Loucy (cell line): Measurements from ENCODE around the gene NFIX.
A peak's percentile ranks its signal among the peaks of the same experiment; 100 is the strongest.

Experiments
- H2AFZ ChIP-seq: fragments of 200-600 bp; sonication (generic); 2 replicates; pipeline ENCODE4 v1.6.0; 2016; ENCODE audit warnings: antibody characterized with exemption, mild to moderate bottlenecking, low read length, moderate library complexity
- H3F3A ChIP-seq: fragments of 200-600 bp; 2 replicates; pipeline ENCODE4 v1.6.0; 2016; ENCODE audit warnings: antibody characterized with exemption, low read depth, mild to moderate bottlenecking
- H3K27me3 ChIP-seq: fragments of 200-600 bp; sonication (generic); 2 replicates; pipeline ENCODE4 v1.6.1; 2014; ENCODE audit warnings: low read length, mild to moderate bottlenecking; ENCODE audit not compliant: insufficient read depth, poor library complexity, severe bottlenecking
- H3K36me3 ChIP-seq: fragments of 200-600 bp; sonication (generic); 2 replicates; pipeline ENCODE4 v1.6.1; 2016; ENCODE audit warnings: low read length; ENCODE audit not compliant: insufficient read depth
- H3K4me1 ChIP-seq: fragments of 200-600 bp; sonication (generic); 2 replicates; pipeline ENCODE4 v1.5.1; 2014; ENCODE audit warnings: low read length, mild to moderate bottlenecking; ENCODE audit not compliant: insufficient read depth, poor library complexity, severe bottlenecking
- H3K4me2 ChIP-seq: fragments of 200-600 bp; sonication (generic); 2 replicates; pipeline ENCODE4 v1.6.0; 2014; ENCODE audit warnings: antibody characterized with exemption, low read length, low read depth, mild to moderate bottlenecking; ENCODE audit not compliant: poor library complexity, severe bottlenecking
- H3K4me3 ChIP-seq: fragments of 200-600 bp; sonication (generic); 2 replicates; pipeline ENCODE4 v1.5.1; 2014; ENCODE audit warnings: low read length, mild to moderate bottlenecking, mixed read lengths; ENCODE audit not compliant: poor library complexity, severe bottlenecking
- H3K79me2 ChIP-seq: fragments of 200-600 bp; sonication (generic); 2 replicates; pipeline ENCODE4 v1.6.1; 2014; ENCODE audit warnings: low read length; ENCODE audit not compliant: insufficient read depth
- H3K9ac ChIP-seq: fragments of 200-600 bp; sonication (generic); 2 replicates; pipeline ENCODE4 v1.6.0; 2014; ENCODE audit warnings: mild to moderate bottlenecking, low read depth, low read length, moderate library complexity; ENCODE audit not compliant: poor library complexity, severe bottlenecking
- H3K9me2 ChIP-seq: fragments of 200-600 bp; sonication (generic); replicated peaks from 2 replicates; pipeline ENCODE4 v1.6.1; 2016; ENCODE audit warnings: low read depth, low read length, mixed read lengths
- H3K9me3 ChIP-seq: fragments of 200-600 bp; sonication (generic); 2 replicates; pipeline ENCODE4 v1.6.1; 2014; ENCODE audit warnings: mild to moderate bottlenecking, antibody characterized with exemption, low read length, low read depth; ENCODE audit not compliant: insufficient read depth
- H4K20me1 ChIP-seq: fragments of 200-600 bp; sonication (generic); 2 replicates; pipeline ENCODE4 v1.6.0; 2014; ENCODE audit warnings: antibody characterized with exemption, low read length, mild to moderate bottlenecking; ENCODE audit not compliant: insufficient read depth, poor library complexity, severe bottlenecking
- EZH2phosphoT487 ChIP-seq: fragments of 200-600 bp; IDR thresholded peaks from 2 replicates; pipeline ENCODE4 v1.6.1; 2018; ENCODE audit warnings: antibody characterized with exemption, mild to moderate bottlenecking, moderate library complexity, borderline replicate concordance
- TF ChIP-seq, protein P1 (sequence below): fragments of 200-600 bp; sonication (generic); conservative IDR thresholded peaks from 2 replicates; pipeline ENCODE4 v1.5.1; 2014; ENCODE audit warnings: mild to moderate bottlenecking, antibody characterized with exemption, low read length

The NFIX gene

DNA sequence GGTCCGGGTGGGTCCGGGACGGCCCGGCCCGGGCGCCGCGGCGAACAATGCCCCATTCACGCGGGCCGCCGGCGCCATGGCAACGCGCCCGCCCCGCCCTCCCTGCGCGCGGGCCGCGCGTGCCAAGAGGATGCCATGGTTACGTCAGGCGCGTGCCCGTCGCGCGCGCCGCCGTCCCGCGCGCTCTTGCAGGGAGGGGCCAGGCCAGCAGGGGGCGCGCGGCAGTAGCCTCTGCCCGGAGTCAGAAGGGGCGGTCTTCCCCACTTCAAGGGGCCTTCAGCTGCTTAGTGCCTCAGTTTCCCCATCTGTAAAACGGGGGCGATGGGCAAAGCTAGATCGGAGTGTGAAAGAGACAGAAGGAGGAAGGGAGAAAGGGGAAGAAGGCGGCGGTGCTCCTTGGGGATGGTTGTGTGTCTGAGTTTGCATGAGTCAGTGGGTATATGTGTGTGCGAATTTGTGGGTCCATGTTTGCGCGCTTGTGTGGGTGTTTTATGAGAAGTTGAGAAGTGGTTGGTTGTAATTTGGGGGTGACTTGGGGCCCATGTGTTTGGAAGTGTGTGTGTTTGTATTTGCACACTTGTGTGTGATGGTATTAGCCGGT is 11.6 kb upstream of the NFIX start:
- Histone ChIP-seq H3K9me2 (no peaks in the 10 kb centered on the region), H3K79me2 (no peaks in the 10 kb centered on the region), H3K4me2 (peak overlapping the region; percentile 71), H3K4me1 (no peaks in the 10 kb centered on the region), H3K27me3 (no peaks in the 10 kb centered on the region), H3F3A (no peaks in the 10 kb centered on the region), H2AFZ (peak overlapping the region; percentile 81; the same call in 1 of the 2 replicates), H3K36me3 (no peaks in the 10 kb centered on the region), H3K9ac (no peak overlapping the region), H3K4me3 (peak overlapping the region; percentile 69), H4K20me1 (no peaks in the 10 kb centered on the region), H3K9me3 (no peaks in the 10 kb centered on the region)
- TF ChIP-seq EZH2phosphoT487 = no peak
- TF ChIP-seq, protein P1, sequence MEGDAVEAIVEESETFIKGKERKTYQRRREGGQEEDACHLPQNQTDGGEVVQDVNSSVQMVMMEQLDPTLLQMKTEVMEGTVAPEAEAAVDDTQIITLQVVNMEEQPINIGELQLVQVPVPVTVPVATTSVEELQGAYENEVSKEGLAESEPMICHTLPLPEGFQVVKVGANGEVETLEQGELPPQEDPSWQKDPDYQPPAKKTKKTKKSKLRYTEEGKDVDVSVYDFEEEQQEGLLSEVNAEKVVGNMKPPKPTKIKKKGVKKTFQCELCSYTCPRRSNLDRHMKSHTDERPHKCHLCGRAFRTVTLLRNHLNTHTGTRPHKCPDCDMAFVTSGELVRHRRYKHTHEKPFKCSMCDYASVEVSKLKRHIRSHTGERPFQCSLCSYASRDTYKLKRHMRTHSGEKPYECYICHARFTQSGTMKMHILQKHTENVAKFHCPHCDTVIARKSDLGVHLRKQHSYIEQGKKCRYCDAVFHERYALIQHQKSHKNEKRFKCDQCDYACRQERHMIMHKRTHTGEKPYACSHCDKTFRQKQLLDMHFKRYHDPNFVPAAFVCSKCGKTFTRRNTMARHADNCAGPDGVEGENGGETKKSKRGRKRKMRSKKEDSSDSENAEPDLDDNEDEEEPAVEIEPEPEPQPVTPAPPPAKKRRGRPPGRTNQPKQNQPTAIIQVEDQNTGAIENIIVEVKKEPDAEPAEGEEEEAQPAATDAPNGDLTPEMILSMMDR = peak; percentile 75

DNA sequence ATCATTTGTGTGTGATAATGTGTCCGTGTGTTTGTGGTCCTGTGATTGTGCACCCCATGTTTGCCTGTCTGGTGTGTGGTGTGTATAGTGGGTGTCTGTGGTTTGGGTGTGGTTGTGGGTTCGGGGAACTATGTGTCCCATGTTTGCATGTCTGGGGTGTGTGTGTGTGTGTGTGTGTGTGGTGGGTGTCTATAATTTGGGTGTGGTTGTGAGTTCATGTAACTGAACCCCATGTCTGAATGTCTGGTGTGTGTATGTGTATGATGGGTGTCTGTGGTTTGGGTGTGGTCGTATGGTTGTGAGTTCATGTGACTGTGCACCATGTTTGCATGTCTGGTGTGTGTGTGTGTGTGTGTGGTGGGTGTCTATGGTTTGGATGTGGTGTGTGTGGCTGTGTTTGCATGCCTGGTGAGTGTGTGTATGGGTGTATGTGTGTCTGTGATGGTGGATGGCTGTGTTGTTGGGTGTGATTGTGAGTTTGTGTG is 11.1 kb upstream of the NFIX start:
- no peak overlapping the region for H3K4me3 ChIP-seq
- TF ChIP-seq, protein P1 = no peak
- no peak for TF ChIP-seq EZH2phosphoT487
- no peaks in the 10 kb centered on the region for H3K9me3 ChIP-seq
- no peaks in the 10 kb centered on the region for H3K79me2 ChIP-seq
- H4K20me1 ChIP-seq = no peaks in the 10 kb centered on the region
- H2AFZ ChIP-seq = no peak overlapping the region
- H3K4me2 ChIP-seq = no peak overlapping the region
- H3K4me1 ChIP-seq = no peaks in the 10 kb centered on the region
- H3K9ac ChIP-seq = no peak overlapping the region
- H3K36me3 ChIP-seq = no peaks in the 10 kb centered on the region
- H3K9me2 ChIP-seq = no peaks in the 10 kb centered on the region
- no peaks in the 10 kb centered on the region for H3K27me3 ChIP-seq
- no peaks in the 10 kb centered on the region for H3F3A ChIP-seq

DNA sequence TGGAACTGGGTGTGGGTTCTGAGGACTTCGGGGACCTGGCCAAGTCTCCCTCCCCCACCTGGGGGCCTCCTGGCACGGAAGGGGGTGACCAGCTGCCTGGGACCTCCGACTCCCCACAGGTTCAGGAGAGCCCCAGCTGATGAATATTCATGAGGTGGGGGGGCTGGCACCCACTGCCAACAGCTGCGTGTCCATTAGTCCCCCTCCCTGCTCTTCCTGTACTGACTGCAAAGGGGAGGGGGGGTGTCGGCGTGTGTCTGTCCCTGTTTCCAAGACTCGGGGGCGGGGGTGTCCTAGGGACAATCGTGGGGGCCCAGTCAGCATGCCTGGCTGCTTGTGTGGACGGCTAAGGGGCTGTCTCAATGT is 10.6 kb upstream of the NFIX start:
- H3K9ac ChIP-seq = no peak overlapping the region
- no peaks in the 10 kb centered on the region for H4K20me1 ChIP-seq
- no peaks in the 10 kb centered on the region for H3K79me2 ChIP-seq
- no peak overlapping the region for H3K4me3 ChIP-seq
- H3K9me3 ChIP-seq = no peaks in the 10 kb centered on the region
- H3K4me1 ChIP-seq = no peaks in the 10 kb centered on the region
- no peak overlapping the region for H3K4me2 ChIP-seq
- H2AFZ ChIP-seq = no peak overlapping the region
- H3K9me2 ChIP-seq = no peaks in the 10 kb centered on the region
- TF ChIP-seq, protein P1 = no peak
- no peak for TF ChIP-seq EZH2phosphoT487
- H3F3A ChIP-seq = no peaks in the 10 kb centered on the region
- no peaks in the 10 kb centered on the region for H3K27me3 ChIP-seq
- H3K36me3 ChIP-seq = no peaks in the 10 kb centered on the region
